Astrocyte (in vitro differentiated cells and primary cell): ENCODE data around the gene GRM2. TPM values are rescaled to one million over a fixed set of nuclear protein-coding genes. Genes with fewer than 3 reads are reported as not detected.

Experiments used
- DNase-seq: peaks from one replicate; pipeline ENCODE4 v3.0.0-alpha.2; 2010; ENCODE audit warnings: low read depth
- FAIRE-seq: peaks from 2 replicates; lab custom pipeline; 2011; peaks lifted over from hg19 to GRCh38; lab: Jason Lieb, UNC
- H2AFZ ChIP-seq: 2 replicates; pipeline ENCODE4 v1.6.0; 2012; ENCODE audit warnings: low read depth, low read length, inconsistent platforms
- H3K27ac ChIP-seq: 2 replicates; pipeline ENCODE4 v1.5.1; 2011; ENCODE audit warnings: low read depth, low read length, inconsistent platforms
- H3K27me3 ChIP-seq: 2 replicates; pipeline ENCODE4 v1.6.0; 2011; ENCODE audit warnings: low read length, inconsistent platforms; ENCODE audit not compliant: insufficient read depth
- H3K36me3 ChIP-seq: 2 replicates; pipeline ENCODE4 v1.5.1; 2011; ENCODE audit warnings: low read length, inconsistent platforms; ENCODE audit not compliant: insufficient read depth
- H3K4me1 ChIP-seq: 2 replicates; pipeline ENCODE4 v1.5.1; 2011; ENCODE audit warnings: low read length, inconsistent platforms; ENCODE audit not compliant: insufficient read depth
- H3K4me2 ChIP-seq: 2 replicates; pipeline ENCODE4 v1.6.0; 2012; ENCODE audit warnings: low read length, inconsistent platforms
- H3K4me3 ChIP-seq: 2 replicates; pipeline ENCODE4 v1.5.1; 2011; ENCODE audit warnings: low read depth, mild to moderate bottlenecking, low read length, inconsistent platforms; ENCODE audit not compliant: insufficient read depth
- H3K79me2 ChIP-seq: 2 replicates; pipeline ENCODE4 v1.6.0; 2012; ENCODE audit warnings: mild to moderate bottlenecking, low read length, inconsistent platforms; ENCODE audit not compliant: insufficient read depth
- H3K9ac ChIP-seq: 2 replicates; pipeline ENCODE4 v1.6.0; 2012; ENCODE audit warnings: mild to moderate bottlenecking, low read length, inconsistent platforms
- H3K9me3 ChIP-seq: 2 replicates; pipeline ENCODE4 v1.5.1; 2012; ENCODE audit warnings: low read depth, mild to moderate bottlenecking, low read length, inconsistent platforms; ENCODE audit not compliant: insufficient read depth
- H4K20me1 ChIP-seq: 2 replicates; pipeline ENCODE4 v1.6.0; 2012; ENCODE audit warnings: low read length, inconsistent platforms; ENCODE audit not compliant: insufficient read depth
- H3K27ac Mint-ChIP-seq: one replicate; pipeline ENCODE4 v1.8.0; 2021; ENCODE audit warnings: mild to moderate bottlenecking, mixed read lengths; ENCODE audit not compliant: unreplicated experiment
- H3K27me3 Mint-ChIP-seq: one replicate; pipeline ENCODE4 v1.8.0; 2021; ENCODE audit warnings: low read depth, mixed read lengths; ENCODE audit not compliant: unreplicated experiment
- H3K36me3 Mint-ChIP-seq: one replicate; pipeline ENCODE4 v1.8.0; 2021; ENCODE audit warnings: low read depth, mixed read lengths; ENCODE audit not compliant: unreplicated experiment
- H3K4me1 Mint-ChIP-seq: one replicate; pipeline ENCODE4 v1.8.0; 2021; ENCODE audit warnings: low read depth, mixed read lengths; ENCODE audit not compliant: unreplicated experiment
- H3K4me3 Mint-ChIP-seq: one replicate; pipeline ENCODE4 v1.8.0; 2021; ENCODE audit warnings: mild to moderate bottlenecking, moderate library complexity, mixed read lengths; ENCODE audit not compliant: unreplicated experiment
- H3K9me3 Mint-ChIP-seq: one replicate; pipeline ENCODE4 v1.8.0; 2021; ENCODE audit warnings: mild to moderate bottlenecking, mixed read lengths; ENCODE audit not compliant: unreplicated experiment
- CTCF ChIP-seq: IDR thresholded peaks from 2 replicates; pipeline ENCODE4 v1.5.1; 2011; ENCODE audit warnings: low read depth, mild to moderate bottlenecking, inconsistent platforms, low read length, moderate library complexity; ENCODE audit not compliant: insufficient read depth
- EZH2 ChIP-seq: IDR thresholded peaks from 2 replicates; pipeline ENCODE4 v1.6.1; 2012; ENCODE audit warnings: mild to moderate bottlenecking, low read length, inconsistent platforms; ENCODE audit not compliant: insufficient read depth
- total RNA-seq: library from RNA; stranded (reverse); gene quantifications from 2 replicates; pipeline ENCODE4 v1.2.1, GENCODE V29; 2021

Gene GRM2
- total RNA-seq, 1 donor from 2014 or later, result 0.25 TPM

DNA sequence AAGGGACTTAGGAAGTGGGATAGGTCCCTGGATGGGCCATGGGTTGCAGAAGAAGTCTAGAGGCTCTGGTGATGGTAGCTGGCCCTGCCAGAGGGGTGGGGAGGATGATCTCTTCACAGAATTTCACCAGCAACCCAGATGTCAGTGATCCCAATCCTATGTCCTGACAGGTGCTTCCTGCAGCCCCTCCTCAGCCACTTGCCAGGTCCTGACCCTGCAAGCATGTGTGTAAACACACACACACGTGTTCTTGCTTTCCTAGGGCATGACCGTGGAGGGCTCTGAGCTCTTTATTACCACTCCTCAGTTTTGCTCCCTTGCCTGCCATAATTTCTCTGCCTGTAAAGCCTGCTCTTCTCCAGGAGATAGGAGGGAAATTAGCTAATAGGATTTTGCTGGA lies 23.3 kb upstream of the GRM2 start:
- H3K27me3 Mint-ChIP-seq, result no peaks in the 10 kb centered on the region
- Histone ChIP-seq H3K9ac (no peak overlapping the region), H3K4me1 (peaks cover 34% of the 10 kb centered on the region), H4K20me1 (peaks cover 43% of the 10 kb centered on the region), H3K27ac (no peak overlapping the region), H3K9me3 (no peaks in the 10 kb centered on the region), H2AFZ (no peak overlapping the region), H3K79me2 (no peaks in the 10 kb centered on the region), H3K27me3 (no peaks in the 10 kb centered on the region), H3K36me3 (no peaks in the 10 kb centered on the region), H3K4me3 (no peak overlapping the region), H3K4me2 (no peak overlapping the region)
- H3K4me3 Mint-ChIP-seq, result no peak overlapping the region
- FAIRE-seq (no peak), DNase-seq (no peak)
- no peak for TF ChIP-seq CTCF
- TF ChIP-seq EZH2, result no peak
- H3K9me3 Mint-ChIP-seq, result no peaks in the 10 kb centered on the region
- H3K36me3 Mint-ChIP-seq, result peaks cover 15% of the 10 kb centered on the region
- peaks cover 34% of the 10 kb centered on the region for H3K4me1 Mint-ChIP-seq
- no peak overlapping the region for H3K27ac Mint-ChIP-seq

DNA sequence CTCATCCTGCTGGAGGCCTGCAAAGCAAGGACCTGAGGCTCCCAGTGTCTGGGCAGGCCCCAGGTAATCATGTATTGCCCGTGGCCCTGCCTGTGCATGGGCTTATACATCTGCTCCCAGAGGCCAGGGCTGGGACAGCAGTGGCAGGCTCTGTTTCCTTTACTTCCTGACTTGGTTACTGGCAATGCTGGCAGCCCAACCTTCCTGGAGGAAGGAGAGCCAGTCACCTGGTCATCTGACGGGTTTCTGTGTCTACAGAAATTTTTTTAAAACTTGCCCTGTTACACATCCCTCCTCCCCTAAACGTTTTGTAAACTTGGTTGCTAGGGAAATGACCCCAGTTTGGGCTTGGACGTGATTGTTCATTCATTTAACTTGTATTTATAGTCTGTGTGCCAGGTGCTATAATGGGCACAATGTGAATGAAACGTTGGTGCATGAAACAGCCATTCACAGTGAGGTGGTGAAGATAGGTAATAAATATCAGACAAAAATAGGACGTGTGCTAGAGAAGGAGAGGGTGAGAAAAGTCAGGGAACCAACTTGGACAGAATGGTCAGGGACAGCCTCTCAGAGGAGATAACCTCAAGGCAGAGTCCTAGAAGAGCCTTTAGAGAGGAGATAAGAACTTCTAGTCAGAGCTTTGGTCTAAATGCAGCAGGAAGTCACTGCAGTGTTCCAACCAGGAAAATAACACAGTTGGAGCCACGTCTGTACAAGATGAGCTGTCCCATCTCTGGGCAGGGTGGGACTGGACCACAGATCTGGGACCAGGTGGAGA lies 21.7 kb upstream of the GRM2 start:
- peaks cover 34% of the 10 kb centered on the region for H3K4me1 Mint-ChIP-seq
- H4K20me1 ChIP-seq, result peaks cover 31% of the 10 kb centered on the region
- no peak overlapping the region for H3K4me3 Mint-ChIP-seq

DNA sequence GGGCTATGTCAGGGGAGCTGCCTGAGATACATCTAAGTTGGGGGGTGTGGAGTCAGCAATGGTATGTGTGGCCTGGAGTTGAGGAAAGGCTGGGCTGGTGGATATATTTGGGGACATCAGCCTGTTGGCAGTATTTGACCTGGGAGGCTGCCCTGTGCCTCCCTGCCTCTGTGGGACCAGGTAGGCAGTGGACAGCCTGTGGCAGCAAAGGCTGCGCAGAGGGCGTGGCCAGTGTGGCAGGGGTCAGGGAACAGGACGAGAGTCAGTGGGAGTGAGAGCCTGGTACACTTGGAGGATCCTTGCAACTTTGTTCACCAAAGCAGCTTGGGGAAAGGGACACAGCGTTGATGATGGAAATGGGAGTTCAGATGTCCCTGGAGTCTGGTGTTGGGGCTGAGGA lies 20.8 kb upstream of the GRM2 start:
- H3K27ac Mint-ChIP-seq, result no peak overlapping the region
- Histone ChIP-seq H2AFZ (no peak overlapping the region), H3K36me3 (no peaks in the 10 kb centered on the region), H3K79me2 (no peaks in the 10 kb centered on the region), H4K20me1 (peaks cover 28% of the 10 kb centered on the region), H3K4me2 (peak overlapping the region; percentile 43), H3K27me3 (no peaks in the 10 kb centered on the region), H3K9me3 (no peaks in the 10 kb centered on the region), H3K4me3 (no peak overlapping the region), H3K4me1 (peaks cover 32% of the 10 kb centered on the region), H3K9ac (no peak overlapping the region), H3K27ac (peak overlapping the region; percentile 9)
- peaks cover 31% of the 10 kb centered on the region for H3K4me1 Mint-ChIP-seq
- H3K36me3 Mint-ChIP-seq, result peaks cover 21% of the 10 kb centered on the region
- H3K27me3 Mint-ChIP-seq, result no peaks in the 10 kb centered on the region
- H3K9me3 Mint-ChIP-seq, result no peaks in the 10 kb centered on the region
- no peak for DNase-seq
- FAIRE-seq, result no peak
- TF ChIP-seq CTCF, result no peak
- no peak for TF ChIP-seq EZH2
- H3K4me3 Mint-ChIP-seq, result no peak overlapping the region

More for the DNA sequence above, 21.7 kb upstream of the GRM2 start:
- H3K79me2 ChIP-seq, result no peaks in the 10 kb centered on the region
- no peak overlapping the region for H3K27ac ChIP-seq
- Mint-ChIP-seq H3K27ac (no peak overlapping the region), H3K27me3 (no peaks in the 10 kb centered on the region), H3K36me3 (peaks cover 18% of the 10 kb centered on the region), H3K9me3 (no peaks in the 10 kb centered on the region)
- no peaks in the 10 kb centered on the region for H3K36me3 ChIP-seq
- FAIRE-seq (no peak), DNase-seq (no peak)
- H3K4me3 ChIP-seq, result no peak overlapping the region
- H3K27me3 ChIP-seq, result no peaks in the 10 kb centered on the region
- H3K9ac ChIP-seq, result no peak overlapping the region
- no peak overlapping the region for H2AFZ ChIP-seq
- no peak overlapping the region for H3K4me2 ChIP-seq
- TF ChIP-seq EZH2, result no peak
- H3K9me3 ChIP-seq, result no peaks in the 10 kb centered on the region
- H3K4me1 ChIP-seq, result peaks cover 34% of the 10 kb centered on the region
